GM12892 (cell line): ENCODE results near the gene IBTK.

Experiments used
- DNase-seq: peaks from one replicate; pipeline ENCODE4 v3.0.0; 2011; ENCODE audit not compliant: insufficient read length
- FAIRE-seq: peaks from 2 replicates; lab custom pipeline; 2011; peaks lifted over from hg19 to GRCh38; lab: Jason Lieb, UNC
- POLR2A ChIP-seq: IDR thresholded peaks from 2 replicates; pipeline ENCODE4 v1.6.1; 2011; ENCODE audit warnings: low read depth, low read length, control low read depth
- POLR2AphosphoS5 ChIP-seq: IDR thresholded peaks from 2 replicates; pipeline ENCODE4 v1.6.1; 2011; ENCODE audit warnings: low read depth, low read length, control low read depth
- TAF1 ChIP-seq: IDR thresholded peaks from 2 replicates; pipeline ENCODE4 v1.6.1; 2011; ENCODE audit warnings: low read depth, mild to moderate bottlenecking, control low read depth, low read length, borderline replicate concordance

The IBTK gene

DNA sequence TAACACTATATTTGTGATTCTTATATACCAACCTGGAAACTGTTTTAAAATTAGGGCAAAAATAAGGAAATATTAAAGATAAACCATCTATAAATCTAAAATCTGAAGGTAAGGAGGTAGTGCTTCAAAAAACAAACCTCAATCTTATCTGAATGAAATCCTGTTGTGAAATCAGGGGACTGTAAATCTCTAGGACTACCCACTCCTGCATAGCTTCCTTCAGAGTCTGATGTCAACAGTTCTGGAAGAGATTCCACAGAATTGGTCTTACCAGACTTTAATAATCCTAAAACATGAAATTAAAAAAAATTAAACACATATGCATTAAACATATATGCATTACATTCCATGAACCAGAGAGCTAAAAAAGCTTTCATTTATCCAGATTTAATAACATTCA is 51.4 kb downstream of the IBTK start:
- TF ChIP-seq POLR2AphosphoS5 (no peak), POLR2A (no peak), TAF1 (no peak)
- DNase-seq: no peak
- no peak for FAIRE-seq

DNA sequence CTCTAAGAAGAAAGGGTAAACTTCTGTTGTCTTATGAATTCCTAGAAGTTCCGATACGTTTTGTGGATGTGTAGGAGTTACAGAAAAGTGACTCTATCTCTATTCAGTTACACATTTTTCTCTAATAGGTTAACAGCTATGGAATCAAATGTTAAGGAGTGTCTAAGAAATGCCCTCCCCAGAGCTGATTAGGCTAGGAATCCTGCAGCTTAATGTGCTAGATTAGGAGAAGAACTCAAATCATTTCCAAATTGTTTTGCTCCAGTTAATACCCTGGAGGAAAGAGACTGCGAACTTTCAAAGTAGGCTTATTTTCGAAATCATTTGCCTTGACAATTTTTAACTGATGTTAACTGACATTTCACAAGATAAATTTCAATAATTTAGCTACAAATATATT is 51.9 kb downstream of the IBTK start:
- no peak for DNase-seq
- TF ChIP-seq POLR2AphosphoS5 (no peak), POLR2A (no peak), TAF1 (no peak)
- FAIRE-seq: no peak

DNA sequence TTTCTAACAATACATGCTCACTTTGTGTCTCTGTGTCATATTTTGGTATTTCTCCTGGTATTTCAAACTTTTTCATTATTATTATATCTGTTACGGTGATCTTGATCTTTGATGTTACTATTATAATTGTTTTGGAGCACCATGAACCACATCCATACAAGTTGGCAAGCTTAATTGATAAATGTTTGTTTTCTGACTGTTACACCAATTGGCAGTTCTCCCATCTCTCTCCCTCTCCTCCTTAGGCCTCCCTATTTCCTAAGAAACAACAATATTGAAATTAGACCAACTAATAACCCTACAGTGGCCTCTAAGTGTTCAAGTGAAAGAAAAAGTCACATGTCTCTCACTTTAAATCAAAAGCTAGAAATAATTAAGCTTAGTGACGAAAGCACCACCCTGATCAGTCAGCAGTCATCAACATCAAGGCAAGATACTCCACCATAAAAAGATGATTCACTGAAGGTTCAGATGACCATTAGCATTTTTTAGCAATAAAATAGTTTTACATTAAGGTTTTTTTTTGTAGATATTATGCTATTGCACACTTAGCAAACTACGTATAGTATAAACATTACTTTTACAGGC is 61.5 kb downstream of the IBTK start:
- no peak for DNase-seq
- FAIRE-seq: no peak
- TF ChIP-seq TAF1 (no peak), POLR2AphosphoS5 (no peak), POLR2A (no peak)

DNA sequence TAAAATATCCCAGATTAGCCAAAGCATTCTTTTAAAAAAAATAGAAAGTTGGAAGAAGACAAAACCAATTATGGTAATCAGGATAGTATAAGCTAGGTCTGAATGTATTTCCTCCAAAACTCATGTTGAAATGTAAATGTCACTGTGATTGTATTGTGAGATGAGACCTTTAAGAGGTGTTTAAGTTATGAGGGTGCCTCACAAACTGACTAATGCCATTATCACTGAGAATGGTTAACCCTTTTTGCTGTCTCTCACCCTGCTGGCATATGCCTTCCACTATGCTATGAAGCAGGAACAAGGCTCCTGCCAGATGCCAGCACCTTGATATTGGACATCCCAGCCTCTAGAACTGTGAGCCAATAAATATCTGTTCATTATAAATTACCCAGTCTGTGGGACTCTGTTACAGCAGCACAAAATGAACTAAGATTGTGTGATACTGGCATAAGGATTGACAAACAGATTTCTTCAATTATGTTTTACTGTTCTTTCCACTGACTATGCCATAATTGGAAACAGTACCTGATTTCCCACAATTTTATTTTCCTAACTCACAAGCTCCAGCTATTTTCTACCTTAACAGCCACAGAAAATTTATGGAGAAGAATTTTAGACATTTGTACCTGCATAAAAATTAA is 63.8 kb downstream of the IBTK start:
- TF ChIP-seq TAF1 (no peak), POLR2A (no peak), POLR2AphosphoS5 (no peak)
- no peak for DNase-seq
- FAIRE-seq: no peak

DNA sequence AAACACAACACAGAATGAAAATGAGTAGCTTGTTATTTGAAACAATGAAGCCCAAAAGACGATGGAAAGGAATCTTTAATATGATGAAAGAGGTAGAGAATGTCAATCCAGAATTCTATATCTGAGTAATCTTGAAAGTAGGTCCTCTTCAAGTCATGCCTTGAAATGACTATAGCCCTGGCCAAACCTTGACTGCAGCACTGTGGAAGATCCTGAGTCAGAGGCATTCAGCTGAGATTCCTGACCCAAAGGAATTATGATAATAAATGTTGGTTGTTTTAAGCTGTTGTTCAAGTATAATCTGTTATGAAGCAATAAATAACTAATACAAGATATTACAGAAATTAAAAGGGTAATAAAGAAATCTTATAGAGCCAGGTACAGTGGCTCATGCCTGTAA is 64.8 kb downstream of the IBTK start:
- no peak for FAIRE-seq
- DNase-seq: no peak

DNA sequence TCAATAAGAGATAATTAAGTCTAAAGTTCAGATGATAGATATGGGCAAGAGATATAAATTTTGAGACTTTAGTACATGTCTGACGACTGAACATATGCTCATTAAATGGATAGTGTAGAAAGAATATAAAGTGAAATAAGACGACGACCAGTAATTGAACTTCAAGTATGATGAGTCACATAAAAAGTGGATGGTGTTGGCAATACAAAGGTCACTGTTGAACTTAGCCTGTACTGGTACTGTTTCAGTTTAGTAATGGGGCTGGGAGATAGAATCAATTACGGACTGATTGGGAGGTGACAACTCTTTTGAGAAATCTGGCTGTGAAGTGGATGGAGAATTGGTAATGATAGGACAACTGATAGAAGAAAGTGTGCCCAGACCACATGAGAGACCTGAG is 68.1 kb downstream of the IBTK start:
- DNase-seq (no peak), FAIRE-seq (no peak)
- TF ChIP-seq POLR2A (no peak), POLR2AphosphoS5 (no peak), TAF1 (no peak)

More for the DNA sequence above, 64.8 kb downstream of the IBTK start:
- TF ChIP-seq POLR2A: no peak
- no peak for TF ChIP-seq TAF1
- TF ChIP-seq POLR2AphosphoS5: no peak

DNA sequence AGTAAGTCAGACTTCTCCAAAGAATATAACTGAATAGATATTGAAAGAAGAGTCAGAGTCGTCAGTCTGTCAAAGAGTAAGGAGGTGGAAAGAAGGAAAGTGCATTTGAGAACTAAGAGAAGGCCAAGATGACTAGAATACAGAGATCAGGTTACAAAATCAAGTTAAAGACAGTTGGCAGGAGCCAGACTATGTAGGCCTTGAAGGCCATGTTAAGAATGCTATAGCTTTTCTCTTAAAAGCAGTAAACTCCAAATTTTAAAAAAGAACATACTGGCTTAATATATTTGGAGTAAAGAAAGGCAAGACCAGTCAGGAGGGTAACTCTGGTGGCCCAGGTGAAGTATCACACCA is 68.8 kb downstream of the IBTK start:
- FAIRE-seq (no peak), DNase-seq (no peak)
- no peak for TF ChIP-seq TAF1
- no peak for TF ChIP-seq POLR2A
- TF ChIP-seq POLR2AphosphoS5: no peak

DNA sequence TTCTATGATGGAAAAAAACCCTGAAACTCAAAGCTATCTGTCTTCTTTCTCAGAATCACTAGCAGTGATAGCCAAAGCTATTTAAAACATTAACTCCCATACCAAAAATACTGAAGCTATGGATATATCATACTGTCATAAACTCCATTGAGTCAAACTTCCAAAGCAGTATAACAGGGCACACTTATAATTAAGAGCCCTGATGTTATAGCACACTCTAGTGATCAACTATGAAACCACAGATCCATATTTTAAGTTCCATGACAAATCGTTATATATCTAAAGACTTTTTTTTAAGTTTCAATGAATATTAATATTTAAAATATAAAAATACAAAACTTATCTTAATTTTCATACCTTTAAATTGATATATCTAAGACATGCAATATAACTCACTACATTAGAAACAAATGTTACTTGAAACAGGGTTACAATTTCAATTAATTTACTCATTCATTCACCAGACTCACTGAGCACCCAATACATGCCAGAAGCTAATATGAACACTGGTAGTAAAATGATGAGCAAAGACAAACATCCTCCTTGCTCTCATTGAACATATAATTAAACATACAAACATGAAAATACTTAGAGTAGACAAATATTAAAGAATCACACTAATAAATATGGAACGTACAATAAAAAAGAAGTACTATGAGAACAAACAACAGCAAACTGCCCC is 69.3 kb downstream of the IBTK start:
- FAIRE-seq (no peak), DNase-seq (no peak)
- TF ChIP-seq POLR2A (no peak), TAF1 (no peak), POLR2AphosphoS5 (no peak)

DNA sequence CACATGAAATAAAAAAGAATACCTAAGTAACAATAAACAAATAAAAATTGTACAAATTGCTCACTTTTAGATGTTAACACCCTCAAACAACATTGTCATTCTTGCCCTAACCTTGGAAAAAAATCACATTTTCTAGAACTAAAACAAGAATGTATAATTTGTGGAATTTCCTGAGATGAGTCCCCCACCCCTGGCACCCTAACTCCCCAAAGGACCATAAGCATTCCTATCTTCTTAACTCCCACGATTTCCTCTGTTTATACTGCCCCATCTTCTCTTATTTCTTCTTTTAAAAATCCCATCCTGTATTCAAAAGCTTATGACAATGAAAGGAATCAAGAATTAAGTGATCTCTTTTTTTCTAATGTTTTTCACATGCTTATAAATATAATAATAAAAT is 70.9 kb downstream of the IBTK start:
- FAIRE-seq: no peak
- DNase-seq: no peak
- TF ChIP-seq TAF1 (no peak), POLR2AphosphoS5 (no peak), POLR2A (no peak)

DNA sequence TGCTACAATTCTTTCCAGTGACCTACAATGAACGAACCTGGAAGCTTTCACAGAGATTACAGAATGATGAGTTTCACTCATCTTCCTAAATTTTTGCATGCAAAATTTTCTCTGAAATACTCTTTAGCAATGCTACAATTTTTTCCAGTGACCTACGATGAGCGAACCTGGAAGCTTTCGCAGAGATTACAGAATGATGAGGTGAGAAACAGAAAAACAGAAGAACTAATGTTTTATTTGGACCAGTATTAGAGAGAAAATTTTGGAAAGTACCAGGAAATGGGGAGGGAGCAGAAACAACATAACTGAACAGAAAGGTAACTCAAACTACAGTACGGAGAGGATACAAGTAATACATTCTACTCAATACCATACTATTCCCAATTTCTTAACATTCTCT is 75.0 kb downstream of the IBTK start:
- TF ChIP-seq TAF1 (no peak), POLR2AphosphoS5 (no peak), POLR2A (no peak)
- no peak for DNase-seq
- FAIRE-seq: no peak

DNA sequence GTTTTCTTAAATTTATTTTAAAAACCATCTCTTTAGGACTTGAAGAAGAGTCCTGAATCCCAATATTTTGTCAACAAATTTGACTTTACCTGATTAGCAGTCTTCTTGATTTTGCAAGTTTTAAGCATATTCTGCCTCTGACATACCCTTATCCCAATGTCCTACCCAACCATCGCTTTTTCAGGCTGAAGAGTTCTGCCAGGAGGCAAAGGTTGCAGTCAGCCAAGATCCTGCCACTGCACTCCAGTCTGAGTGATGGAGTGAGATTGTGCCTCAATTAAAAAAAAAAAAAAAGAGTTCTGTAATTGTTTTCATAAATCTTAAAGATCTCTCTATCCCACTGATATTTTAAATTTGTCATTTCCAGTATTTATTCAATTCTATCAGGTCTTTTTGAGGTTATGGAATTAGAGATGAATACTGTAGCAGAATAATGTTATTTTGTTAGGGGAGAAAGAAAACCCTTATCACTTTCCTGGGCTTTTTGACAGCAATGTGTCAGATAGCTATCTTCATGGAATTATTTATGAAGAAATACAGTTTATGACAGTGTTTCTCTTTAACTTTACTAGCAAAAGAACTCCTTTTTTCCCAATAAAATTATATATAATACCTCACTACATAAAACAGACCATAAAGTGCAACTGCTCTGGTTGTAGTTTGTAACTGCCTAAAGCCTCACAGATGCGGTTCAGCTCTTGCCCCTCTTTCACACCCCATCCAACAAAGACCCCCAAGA is 78.2 kb downstream of the IBTK start:
- no peak for DNase-seq
- TF ChIP-seq POLR2A (no peak), TAF1 (no peak), POLR2AphosphoS5 (no peak)
- FAIRE-seq: no peak
